HFFc6 (cell line): ENCODE measurements around the gene KLK8. TPM values are rescaled to one million over a fixed set of nuclear protein-coding genes. Genes with fewer than 3 reads are reported as not detected.

Experiments used
- DNase-seq: peaks from one replicate; pipeline ENCODE4 v3.0.0-alpha.2; 2018
- H3K27ac Mint-ChIP-seq: 2 replicates; pipeline ENCODE4 v1.8.0; 2020; ENCODE audit warnings: mild to moderate bottlenecking, mixed read lengths
- H3K27me3 Mint-ChIP-seq: 2 replicates; pipeline ENCODE4 v1.8.0; 2021; ENCODE audit warnings: mild to moderate bottlenecking, moderate library complexity, mixed read lengths; ENCODE audit not compliant: insufficient read depth
- H3K36me3 Mint-ChIP-seq: 2 replicates; pipeline ENCODE4 v1.8.0; 2021; ENCODE audit warnings: low read depth, mixed read lengths
- H3K4me1 Mint-ChIP-seq: 2 replicates; pipeline ENCODE4 v1.8.0; 2020; ENCODE audit warnings: low read depth, mixed read lengths
- H3K4me3 Mint-ChIP-seq: 2 replicates; pipeline ENCODE4 v1.8.0; 2020; ENCODE audit warnings: mild to moderate bottlenecking, moderate library complexity, mixed read lengths
- H3K9me3 Mint-ChIP-seq: 2 replicates; pipeline ENCODE4 v1.8.0; 2020; ENCODE audit warnings: mild to moderate bottlenecking, mixed read lengths
- total RNA-seq, 6 experiments: library from RNA; stranded (reverse); fragmentation: NEBNext Ultra II Directional; extraction: Animal tissue kit (Norgen Biotek cat#: 25700); gene quantifications; 2 replicates in 1 of 6; 3 replicates in 5 of 6; pipeline ENCODE4 v1.2.3, GENCODE V29; 2021
- TF ChIP-seq, protein P1 (sequence below): fragments of 200-600 bp; sonication (generic); IDR thresholded peaks from 2 replicates; pipeline ENCODE4 v1.5.0; 2021; ENCODE audit warnings: antibody characterized with exemption, mild to moderate bottlenecking

KLK8 gene
- total RNA-seq, 6 experiments from 2014 or later = not detected

DNA sequence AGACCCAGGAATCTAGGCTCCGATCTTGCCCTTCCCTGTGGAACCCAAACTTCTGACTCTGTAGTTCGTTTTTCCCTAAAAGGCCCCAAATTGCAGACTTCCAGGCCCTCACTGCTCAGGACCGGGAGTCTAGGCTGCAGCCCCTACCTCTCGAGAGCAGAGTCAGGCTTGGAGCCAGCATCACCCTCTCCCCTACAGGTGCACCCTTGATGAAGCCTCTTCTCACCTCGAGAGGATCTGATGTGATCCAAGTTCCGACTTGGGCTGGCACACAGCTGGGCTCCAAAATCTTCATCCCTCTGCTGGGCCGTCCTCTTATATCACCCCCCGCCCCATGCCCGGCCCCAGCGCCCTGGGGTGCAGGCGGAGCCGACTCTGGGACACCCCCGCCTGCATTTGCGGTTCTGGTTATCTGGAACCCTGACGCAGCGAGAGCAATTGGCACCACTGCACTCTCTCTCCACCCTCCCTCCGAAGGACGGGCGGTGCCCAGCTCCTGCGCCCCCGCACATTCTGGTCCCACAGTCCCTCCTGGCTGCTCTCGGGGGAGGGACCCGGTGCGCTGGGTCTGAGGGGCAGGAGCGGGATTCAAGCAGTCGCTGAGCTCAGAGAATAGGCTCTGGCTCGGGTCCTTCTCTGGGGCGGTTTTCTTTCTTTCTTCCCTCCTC lies 17.6 kb downstream of the KLK8 start, which contains the start of gene KLK7:
TSS of gene KLK7 (minus strand) at position 293 of the 668 bp plus-strand sequence. CDS start 1,518 bp downstream, outside the sequence.
- Mint-ChIP-seq H3K4me3 (no peak within 1 kb of the TSS), H3K27ac (no peak within 1 kb of the TSS), H3K4me1 (no peaks in the 10 kb centered on the region), H3K9me3 (peaks cover 27% of the 10 kb centered on the region), H3K36me3 (peaks cover 4% of the 10 kb centered on the region; the same call in 1 of the 2 replicates), H3K27me3 (peaks cover 3% of the 10 kb centered on the region; the same call in 1 of the 2 replicates)
- TF ChIP-seq, protein P1, sequence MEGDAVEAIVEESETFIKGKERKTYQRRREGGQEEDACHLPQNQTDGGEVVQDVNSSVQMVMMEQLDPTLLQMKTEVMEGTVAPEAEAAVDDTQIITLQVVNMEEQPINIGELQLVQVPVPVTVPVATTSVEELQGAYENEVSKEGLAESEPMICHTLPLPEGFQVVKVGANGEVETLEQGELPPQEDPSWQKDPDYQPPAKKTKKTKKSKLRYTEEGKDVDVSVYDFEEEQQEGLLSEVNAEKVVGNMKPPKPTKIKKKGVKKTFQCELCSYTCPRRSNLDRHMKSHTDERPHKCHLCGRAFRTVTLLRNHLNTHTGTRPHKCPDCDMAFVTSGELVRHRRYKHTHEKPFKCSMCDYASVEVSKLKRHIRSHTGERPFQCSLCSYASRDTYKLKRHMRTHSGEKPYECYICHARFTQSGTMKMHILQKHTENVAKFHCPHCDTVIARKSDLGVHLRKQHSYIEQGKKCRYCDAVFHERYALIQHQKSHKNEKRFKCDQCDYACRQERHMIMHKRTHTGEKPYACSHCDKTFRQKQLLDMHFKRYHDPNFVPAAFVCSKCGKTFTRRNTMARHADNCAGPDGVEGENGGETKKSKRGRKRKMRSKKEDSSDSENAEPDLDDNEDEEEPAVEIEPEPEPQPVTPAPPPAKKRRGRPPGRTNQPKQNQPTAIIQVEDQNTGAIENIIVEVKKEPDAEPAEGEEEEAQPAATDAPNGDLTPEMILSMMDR = no peak
- no peak for DNase-seq

DNA sequence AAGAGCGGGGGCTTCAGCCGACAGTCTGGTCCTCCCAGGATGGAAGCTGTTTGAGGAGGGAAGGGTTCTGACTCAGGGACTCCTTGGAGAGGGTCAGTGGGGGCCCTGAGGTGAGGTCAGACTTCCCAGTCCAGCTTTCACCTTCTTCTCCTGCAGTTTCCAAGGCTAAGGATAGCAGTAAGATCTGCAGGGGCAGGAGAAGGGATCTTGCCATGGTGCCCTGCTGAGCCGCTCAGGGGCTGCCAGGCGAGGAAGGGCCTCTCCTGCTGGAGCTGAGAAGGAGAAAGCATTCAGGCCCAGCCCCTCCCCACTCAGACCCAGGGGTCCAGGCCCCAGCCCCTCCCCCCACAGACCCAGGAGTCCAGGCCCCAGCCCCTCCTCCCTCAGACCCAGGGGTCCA lies 19.2 kb downstream of the KLK8 start:
- Mint-ChIP-seq H3K4me3 (no peak overlapping the region), H3K4me1 (no peaks in the 10 kb centered on the region), H3K9me3 (peaks cover 20% of the 10 kb centered on the region), H3K27me3 (peaks cover 3% of the 10 kb centered on the region; the same call in 1 of the 2 replicates), H3K27ac (no peak overlapping the region), H3K36me3 (peaks cover 4% of the 10 kb centered on the region; the same call in 1 of the 2 replicates)
- DNase-seq = no peak
- TF ChIP-seq, protein P1 = no peak

DNA sequence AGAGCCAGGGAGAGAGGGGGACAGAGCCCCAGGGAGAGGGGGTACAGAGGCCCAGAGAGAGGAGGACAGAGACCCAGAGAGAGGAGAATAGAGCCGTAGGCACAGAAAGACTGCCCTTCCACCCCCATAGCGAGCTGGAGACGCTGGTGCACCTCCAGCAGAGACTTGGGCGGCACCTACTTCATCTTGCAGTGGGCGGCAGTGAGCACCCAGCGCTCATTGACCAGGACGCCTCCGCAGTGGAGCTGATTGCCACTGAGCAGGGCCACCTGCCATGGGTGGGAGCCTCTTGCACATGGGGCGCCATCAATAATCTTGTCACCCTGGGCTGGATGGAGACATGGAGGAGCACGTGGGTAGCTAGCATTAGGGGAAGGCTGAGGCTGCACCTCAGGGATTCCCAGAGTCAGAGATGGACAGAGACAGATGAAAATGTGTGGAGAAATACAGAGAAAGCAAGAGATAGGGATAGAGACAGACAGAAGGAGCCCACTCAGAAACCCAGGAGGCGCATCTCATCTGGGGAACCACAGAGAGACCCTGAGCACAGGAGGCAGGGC lies 19.7 kb downstream of the KLK8 start:
- no peak overlapping the region for H3K27ac Mint-ChIP-seq
- H3K4me1 Mint-ChIP-seq = no peaks in the 10 kb centered on the region
- TF ChIP-seq, protein P1 = no peak
- H3K9me3 Mint-ChIP-seq = peaks cover 20% of the 10 kb centered on the region
- no peak for DNase-seq
- H3K27me3 Mint-ChIP-seq = peaks cover 3% of the 10 kb centered on the region; the same call in 1 of the 2 replicates
- H3K36me3 Mint-ChIP-seq = peaks cover 4% of the 10 kb centered on the region; the same call in 1 of the 2 replicates
- H3K4me3 Mint-ChIP-seq = no peak overlapping the region

DNA sequence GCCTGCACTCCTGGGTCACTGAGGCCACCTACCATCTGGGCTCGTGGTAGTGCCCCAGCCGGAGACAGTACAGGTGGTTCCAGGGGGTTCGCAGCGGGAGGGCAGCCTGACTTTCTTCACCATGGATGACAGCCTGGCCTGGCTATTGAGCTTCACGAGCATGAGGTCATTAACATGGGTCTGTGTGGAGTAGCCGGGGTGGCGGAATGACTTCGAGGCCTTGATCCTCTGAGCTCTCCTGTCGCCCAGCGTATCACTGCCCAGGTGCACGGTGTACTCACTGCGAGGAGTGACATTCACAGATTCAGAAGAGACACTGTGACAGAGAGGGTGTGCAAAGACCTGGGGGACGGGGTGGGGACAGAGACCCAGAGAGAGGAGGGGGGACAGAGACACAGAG lies 21.2 kb downstream of the KLK8 start:
- TF ChIP-seq, protein P1 = no peak
- no peak overlapping the region for H3K27ac Mint-ChIP-seq
- H3K36me3 Mint-ChIP-seq = peaks cover 4% of the 10 kb centered on the region; the same call in 1 of the 2 replicates
- no peak overlapping the region for H3K4me3 Mint-ChIP-seq
- peaks cover 14% of the 10 kb centered on the region for H3K9me3 Mint-ChIP-seq
- no peak for DNase-seq
- peaks cover 3% of the 10 kb centered on the region; the same call in 1 of the 2 replicates for H3K27me3 Mint-ChIP-seq
- H3K4me1 Mint-ChIP-seq = no peaks in the 10 kb centered on the region

DNA sequence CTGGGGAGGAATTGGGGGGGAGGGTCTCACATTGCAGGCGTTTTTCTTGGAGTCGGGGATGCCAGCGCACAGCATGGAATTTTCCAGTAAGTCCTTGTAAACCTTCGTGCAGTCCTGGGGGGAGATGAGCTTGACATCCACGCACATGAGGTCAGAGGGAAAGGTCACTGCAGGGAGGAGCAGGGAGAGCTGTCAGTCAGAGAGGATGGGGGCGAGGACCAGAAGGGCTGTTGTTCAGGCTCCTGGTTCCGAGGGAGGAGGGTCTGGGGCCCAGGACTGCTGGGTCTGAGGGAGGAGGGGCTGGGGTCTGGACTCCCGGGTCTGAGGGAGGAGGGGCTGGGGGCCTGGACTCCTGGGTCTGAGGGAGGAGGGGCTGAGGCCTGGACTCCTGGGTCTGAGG lies 21.6 kb downstream of the KLK8 start:
- H3K27me3 Mint-ChIP-seq = peaks cover 3% of the 10 kb centered on the region; the same call in 1 of the 2 replicates
- H3K36me3 Mint-ChIP-seq = peaks cover 4% of the 10 kb centered on the region; the same call in 1 of the 2 replicates
- peaks cover 14% of the 10 kb centered on the region for H3K9me3 Mint-ChIP-seq
- H3K27ac Mint-ChIP-seq = no peak overlapping the region
- H3K4me1 Mint-ChIP-seq = no peaks in the 10 kb centered on the region
- TF ChIP-seq, protein P1 = no peak
- H3K4me3 Mint-ChIP-seq = no peak overlapping the region
- no peak for DNase-seq
